ENCODE data around the gene PTPRN. TPM values are rescaled to one million over a fixed set of nuclear protein-coding genes. Genes with fewer than 3 reads are reported as not detected.
A peak's percentile ranks its signal among the peaks of the same experiment; 100 is the strongest.

Gene PTPRN
- total and polyA plus RNA-seq, 4 donors, result 0.11 to 2.6 (median 0.22) TPM

DNA sequence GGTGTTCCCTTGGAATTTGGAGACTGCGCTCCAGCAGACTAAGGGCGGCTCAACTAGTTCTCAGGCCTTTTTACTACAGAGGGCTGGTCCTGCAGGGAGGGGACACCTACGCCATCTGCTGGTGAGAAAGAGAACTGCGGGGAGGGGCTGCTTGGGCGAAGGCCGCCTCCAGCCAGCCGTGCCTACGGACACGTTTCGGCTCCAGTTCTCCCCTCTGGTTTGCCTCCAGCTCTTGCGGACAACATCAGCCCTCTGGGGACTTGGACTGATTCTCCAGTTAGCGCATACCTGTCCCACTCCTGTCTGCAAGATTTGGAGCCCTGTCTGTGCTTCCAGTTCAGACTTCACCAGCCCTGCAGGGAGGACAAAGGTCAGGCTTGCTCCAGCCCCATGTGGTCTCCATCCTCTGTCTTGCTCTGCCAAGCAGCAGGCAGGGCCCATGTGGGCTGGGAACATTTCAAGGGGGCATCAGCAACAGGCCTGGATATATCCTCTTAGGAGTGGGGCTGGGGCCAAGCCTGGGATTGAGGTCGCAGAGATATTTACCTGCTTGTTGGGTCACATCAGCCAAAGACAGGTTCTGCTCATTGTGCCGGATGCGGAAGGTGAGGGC lies 10.3 kb downstream of the PTPRN start:
- DNase-seq, result peak; percentile 83 to 88 (median 86)
- no peak overlapping the region for H3K9ac ChIP-seq (ENCODE audit: insufficient read depth in 1 of 2, low read length in 2 of 2)
- peak; percentile 71 for ATAC-seq (ENCODE audit: insufficient read depth, low FRiP score)

DNA sequence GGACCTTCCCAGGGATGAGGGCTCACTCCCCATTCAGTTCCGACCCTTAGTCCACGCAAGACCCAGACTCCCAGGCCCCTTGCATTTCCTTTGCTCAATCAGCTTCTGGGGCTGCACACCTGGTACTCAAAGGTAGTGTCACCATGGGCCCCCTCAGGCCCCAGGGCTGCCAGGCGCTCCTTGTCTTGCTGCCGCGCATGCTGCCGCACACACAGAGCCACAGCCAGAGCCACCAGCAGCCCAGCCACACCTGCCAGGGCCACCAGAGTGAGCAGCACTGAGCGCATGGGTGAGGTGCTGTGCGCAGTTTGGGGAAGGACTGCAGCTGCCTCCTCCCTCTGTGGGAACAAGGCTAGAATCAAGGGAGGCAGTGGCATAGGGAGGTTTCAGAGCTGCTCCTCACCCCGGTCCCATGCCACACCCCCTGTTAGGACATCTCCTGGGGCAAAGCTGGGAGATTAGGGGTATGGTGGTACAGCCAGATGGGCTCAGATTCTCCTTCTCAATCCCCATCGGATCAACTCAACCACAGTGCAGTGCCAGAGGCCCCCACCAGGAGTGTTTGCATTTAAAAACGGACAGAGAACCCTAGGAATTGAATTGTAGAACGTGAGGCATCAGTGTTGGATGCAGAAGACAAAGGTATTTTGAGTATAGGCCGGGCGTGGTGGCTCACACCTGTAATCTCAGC lies 11.3 kb downstream of the PTPRN start:
- ATAC-seq (ENCODE audit: insufficient read depth, low FRiP score) (no peak), DNase-seq (no peak)
- Histone ChIP-seq H3K9ac (ENCODE audit: insufficient read depth in 1 of 2, low read length in 2 of 2) (no peak overlapping the region), H3K9me3 (ENCODE audit: control insufficient read depth in 4 of 4, insufficient read depth in 3 of 4, low read length in 3 of 4) (no peaks in the 10 kb centered on the region), H3K4me3 (no peak overlapping the region), H3K36me3 (ENCODE audit: control insufficient read depth in 4 of 4, insufficient read depth in 4 of 4, low read length in 4 of 4) (no peaks in the 10 kb centered on the region), H3K27me3 (ENCODE audit: control insufficient read depth in 3 of 3, insufficient read depth in 3 of 3, low read length in 2 of 3) (peaks cover 0 to 21% (median 2%) of the 10 kb centered on the region in 3 donors), H3K4me1 (ENCODE audit: control insufficient read depth in 5 of 5, insufficient read depth in 5 of 5, low read length in 5 of 5) (peaks cover 0 to 4% (median 4%) of the 10 kb centered on the region in 5 donors), H3K27ac (ENCODE audit: low read depth in 1 of 2, low read length in 1 of 2) (no peak overlapping the region)
- TF ChIP-seq CTCF (IDR thresholded peaks at IDR 0.05; ENCODE audit: control extremely low read depth, extremely low read depth), result no peak
- 83 to 87% methylated on average over 14 of the region's 14 CpGs for WGBS, 2 donors

More for the DNA sequence above, 10.3 kb downstream of the PTPRN start:
- peak; percentile 95 for TF ChIP-seq CTCF (IDR thresholded peaks at IDR 0.05; ENCODE audit: control extremely low read depth, extremely low read depth)
- 21 to 25% methylated on average over 15 of the region's 15 CpGs for WGBS, 2 donors
- H3K4me1 ChIP-seq (ENCODE audit: control insufficient read depth in 5 of 5, insufficient read depth in 5 of 5, low read length in 5 of 5), result peaks cover 0 to 4% (median 4%) of the 10 kb centered on the region in 5 donors
- H3K4me3 ChIP-seq, result no peak overlapping the region
- H3K27ac ChIP-seq (ENCODE audit: low read depth in 1 of 2, low read length in 1 of 2), result no peak overlapping the region
- H3K36me3 ChIP-seq (ENCODE audit: control insufficient read depth in 4 of 4, insufficient read depth in 4 of 4, low read length in 4 of 4), result no peaks in the 10 kb centered on the region
- no peaks in the 10 kb centered on the region for H3K9me3 ChIP-seq (ENCODE audit: control insufficient read depth in 4 of 4, insufficient read depth in 3 of 4, low read length in 3 of 4)
- peaks cover 0 to 28% (median 2%) of the 10 kb centered on the region in 3 donors for H3K27me3 ChIP-seq (ENCODE audit: control insufficient read depth in 3 of 3, insufficient read depth in 3 of 3, low read length in 2 of 3)

GRCh38 chr2:219296631-219297391 lies 12.4 kb downstream of the PTPRN start:
- Histone ChIP-seq H3K9me3 (ENCODE audit: control insufficient read depth in 4 of 4, insufficient read depth in 3 of 4, low read length in 3 of 4) (no peaks in the 10 kb centered on the region), H3K27ac (ENCODE audit: low read depth in 1 of 2, low read length in 1 of 2) (no peak overlapping the region), H3K27me3 (ENCODE audit: control insufficient read depth in 3 of 3, insufficient read depth in 3 of 3, low read length in 2 of 3) (peaks cover 0 to 21% (median 2%) of the 10 kb centered on the region in 3 donors), H3K36me3 (ENCODE audit: control insufficient read depth in 4 of 4, insufficient read depth in 4 of 4, low read length in 4 of 4) (no peaks in the 10 kb centered on the region), H3K4me3 (no peak overlapping the region), H3K4me1 (ENCODE audit: control insufficient read depth in 5 of 5, insufficient read depth in 5 of 5, low read length in 5 of 5) (peaks cover 0 to 4% (median 4%) of the 10 kb centered on the region in 5 donors), H3K9ac (ENCODE audit: insufficient read depth in 1 of 2, low read length in 2 of 2) (no peak overlapping the region)
- no peak for TF ChIP-seq CTCF (IDR thresholded peaks at IDR 0.05; ENCODE audit: control extremely low read depth, extremely low read depth)
- ATAC-seq (ENCODE audit: insufficient read depth, low FRiP score) (no peak), DNase-seq (no peak)
- 84 to 86% methylated on average over 25 of the region's 25 CpGs for WGBS, 2 donors
